ENCODE data around the gene IMP4.

Gene IMP4

DNA sequence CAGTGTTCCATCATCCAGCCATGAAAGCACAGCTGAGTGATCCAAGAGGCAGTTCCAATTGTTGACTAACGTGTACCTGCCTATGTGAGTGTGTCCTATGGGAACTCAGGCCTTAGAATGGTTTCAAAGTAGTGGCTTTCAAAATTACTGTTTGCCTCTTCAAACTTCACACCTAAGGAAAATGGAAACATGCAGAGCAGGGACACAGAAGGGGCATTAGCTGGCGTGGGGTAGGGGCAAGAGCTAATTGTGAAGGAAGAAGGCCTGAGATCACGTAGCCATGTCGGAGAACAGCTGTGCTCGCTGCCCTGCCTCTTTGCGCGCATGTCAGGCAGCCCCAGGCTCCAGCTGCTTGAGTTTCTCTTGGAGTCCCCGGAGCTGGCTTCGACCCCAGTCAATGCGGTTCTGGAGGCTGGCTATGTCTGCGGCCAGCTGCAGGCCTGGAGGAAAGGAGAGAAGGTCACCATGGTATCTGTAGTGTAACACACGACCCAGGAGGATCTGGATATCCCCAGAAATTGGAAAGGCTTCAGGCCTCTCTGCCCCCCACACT is 3.8 kb upstream of the IMP4 start:
- CTCF ChIA-PET = no interaction called here
- no peak overlapping the region for H3K27ac ChIP-seq (ENCODE audit: extremely low read depth, low read depth, low read length)
- POLR2A ChIA-PET = no interaction called here
- H3K4me1 ChIP-seq (ENCODE audit: control insufficient read depth, insufficient read depth, low read length) = no peaks in the 10 kb centered on the region
- TF ChIP-seq, protein P1, sequence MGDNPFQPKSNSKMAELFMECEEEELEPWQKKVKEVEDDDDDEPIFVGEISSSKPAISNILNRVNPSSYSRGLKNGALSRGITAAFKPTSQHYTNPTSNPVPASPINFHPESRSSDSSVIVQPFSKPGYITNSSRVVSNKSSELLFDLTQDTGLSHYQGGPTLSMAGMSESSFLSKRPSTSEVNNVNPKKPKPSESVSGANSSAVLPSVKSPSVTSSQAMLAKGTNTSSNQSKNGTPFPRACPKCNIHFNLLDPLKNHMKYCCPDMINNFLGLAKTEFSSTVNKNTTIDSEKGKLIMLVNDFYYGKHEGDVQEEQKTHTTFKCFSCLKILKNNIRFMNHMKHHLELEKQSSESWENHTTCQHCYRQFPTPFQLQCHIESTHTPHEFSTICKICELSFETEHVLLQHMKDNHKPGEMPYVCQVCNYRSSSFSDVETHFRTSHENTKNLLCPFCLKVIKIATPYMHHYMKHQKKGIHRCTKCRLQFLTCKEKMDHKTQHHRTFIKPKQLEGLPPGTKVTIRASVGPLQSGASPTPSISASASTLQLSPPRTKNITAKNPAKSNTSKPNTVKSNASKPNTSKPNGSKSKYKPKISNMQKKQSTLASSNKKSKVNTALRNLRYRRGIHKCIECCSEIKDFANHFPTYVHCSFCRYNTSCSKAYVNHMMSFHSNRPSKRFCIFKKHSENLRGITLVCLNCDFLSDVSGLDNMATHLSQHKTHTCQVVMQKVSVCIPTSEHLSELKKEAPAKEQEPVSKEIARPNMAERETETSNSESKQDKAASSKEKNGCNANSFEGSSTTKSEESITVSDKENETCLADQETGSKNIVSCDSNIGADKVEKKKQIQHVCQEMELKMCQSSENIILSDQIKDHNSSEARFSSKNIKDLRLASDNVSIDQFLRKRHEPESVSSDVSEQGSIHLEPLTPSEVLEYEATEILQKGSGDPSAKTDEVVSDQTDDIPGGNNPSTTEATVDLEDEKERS (tag by site-specific recombination; IDR thresholded peaks at IDR 0.05) = no peak
- TF ChIP-seq ZNF560 (tag by site-specific recombination; IDR thresholded peaks at IDR 0.05; ENCODE audit: borderline replicate concordance) (no peak), ZNF660 (tag by site-specific recombination; IDR thresholded peaks at IDR 0.05) (no peak), ZNF426 (tag by site-specific recombination; IDR thresholded peaks at IDR 0.05) (no peak), GLI2 (tag by site-specific recombination; IDR thresholded peaks at IDR 0.05; ENCODE audit: borderline replicate concordance, low read depth) (no peak), ZNF132 (tag by site-specific recombination; IDR thresholded peaks at IDR 0.05; ENCODE audit: borderline replicate concordance) (no peak), ZFP41 (tag by site-specific recombination; IDR thresholded peaks at IDR 0.05; ENCODE audit: borderline replicate concordance) (no peak), ZSCAN23 (tag by site-specific recombination; IDR thresholded peaks at IDR 0.05) (no peak)
- TF ChIP-seq, protein P2, sequence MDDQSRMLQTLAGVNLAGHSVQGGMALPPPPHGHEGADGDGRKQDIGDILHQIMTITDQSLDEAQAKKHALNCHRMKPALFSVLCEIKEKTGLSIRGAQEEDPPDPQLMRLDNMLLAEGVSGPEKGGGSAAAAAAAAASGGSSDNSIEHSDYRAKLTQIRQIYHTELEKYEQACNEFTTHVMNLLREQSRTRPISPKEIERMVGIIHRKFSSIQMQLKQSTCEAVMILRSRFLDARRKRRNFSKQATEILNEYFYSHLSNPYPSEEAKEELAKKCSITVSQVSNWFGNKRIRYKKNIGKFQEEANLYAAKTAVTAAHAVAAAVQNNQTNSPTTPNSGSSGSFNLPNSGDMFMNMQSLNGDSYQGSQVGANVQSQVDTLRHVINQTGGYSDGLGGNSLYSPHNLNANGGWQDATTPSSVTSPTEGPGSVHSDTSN (CRISPR knock-in tag; IDR thresholded peaks at IDR 0.05) = no peak
- no peaks in the 10 kb centered on the region for H3K9me3 ChIP-seq (ENCODE audit: control insufficient read depth, insufficient read depth, low read depth, low read length)
- H3K4me3 ChIP-seq (ENCODE audit: low read depth, low read length) = no peak overlapping the region
- H3K36me3 ChIP-seq (ENCODE audit: control insufficient read depth in 2 of 2, insufficient read depth in 1 of 2, low read length in 2 of 2) = peaks cover 0 to 25% of the 10 kb centered on the region in 2 experiments; a peak in 2 of 3 replicates

DNA sequence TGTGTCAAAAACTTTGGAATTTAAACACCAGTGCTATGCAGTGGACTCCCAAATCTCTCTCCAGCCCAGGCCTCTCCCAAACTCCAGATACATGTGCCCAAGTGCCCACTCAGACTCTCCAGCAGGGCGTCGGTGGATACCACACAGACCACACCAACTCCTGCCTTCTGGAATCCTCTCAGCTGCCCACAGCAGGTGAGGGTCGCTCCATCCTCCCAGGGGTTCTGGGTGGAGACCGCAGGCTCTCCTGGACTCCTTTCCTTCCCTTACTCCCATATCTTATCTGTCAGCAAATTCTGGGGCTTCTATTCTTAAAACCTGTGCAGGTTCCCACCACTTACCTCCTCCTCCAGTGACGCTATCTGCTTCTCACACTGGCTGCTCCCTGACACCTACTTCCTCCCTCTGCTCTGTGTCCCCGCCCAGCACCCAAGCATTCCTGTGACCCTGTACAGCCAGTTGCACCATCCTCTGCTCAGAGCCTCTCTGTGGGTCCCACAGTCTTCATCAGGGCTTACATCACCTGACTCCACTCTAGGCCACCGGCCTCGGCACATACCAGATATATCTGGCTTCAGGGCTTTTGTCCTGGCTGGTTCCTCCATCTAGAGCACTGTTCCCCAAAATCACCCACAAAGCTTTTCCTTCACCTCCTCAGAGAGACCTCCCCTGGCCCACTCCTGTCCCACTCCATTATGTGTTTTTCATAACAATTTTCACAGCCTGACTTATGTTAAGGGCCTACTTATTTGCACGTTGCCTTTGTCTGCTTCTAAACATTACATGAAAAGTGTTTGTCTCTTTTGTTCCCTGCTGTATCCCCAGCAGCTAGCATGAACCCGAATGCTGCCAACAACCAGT is 2.6 kb upstream of the IMP4 start:
- Histone ChIP-seq H3K4me1 (ENCODE audit: control insufficient read depth, insufficient read depth, low read length) (no peaks in the 10 kb centered on the region), H3K9me3 (ENCODE audit: control insufficient read depth, insufficient read depth, low read depth, low read length) (no peaks in the 10 kb centered on the region), H3K27ac (ENCODE audit: extremely low read depth, low read depth, low read length) (no peak overlapping the region), H3K4me3 (ENCODE audit: low read depth, low read length) (no peak overlapping the region), H3K36me3 (ENCODE audit: control insufficient read depth in 2 of 2, insufficient read depth in 1 of 2, low read length in 2 of 2) (peaks cover 0 to 35% of the 10 kb centered on the region in 2 experiments; a peak in 2 of 3 replicates)
- TF ChIP-seq, protein P3, sequence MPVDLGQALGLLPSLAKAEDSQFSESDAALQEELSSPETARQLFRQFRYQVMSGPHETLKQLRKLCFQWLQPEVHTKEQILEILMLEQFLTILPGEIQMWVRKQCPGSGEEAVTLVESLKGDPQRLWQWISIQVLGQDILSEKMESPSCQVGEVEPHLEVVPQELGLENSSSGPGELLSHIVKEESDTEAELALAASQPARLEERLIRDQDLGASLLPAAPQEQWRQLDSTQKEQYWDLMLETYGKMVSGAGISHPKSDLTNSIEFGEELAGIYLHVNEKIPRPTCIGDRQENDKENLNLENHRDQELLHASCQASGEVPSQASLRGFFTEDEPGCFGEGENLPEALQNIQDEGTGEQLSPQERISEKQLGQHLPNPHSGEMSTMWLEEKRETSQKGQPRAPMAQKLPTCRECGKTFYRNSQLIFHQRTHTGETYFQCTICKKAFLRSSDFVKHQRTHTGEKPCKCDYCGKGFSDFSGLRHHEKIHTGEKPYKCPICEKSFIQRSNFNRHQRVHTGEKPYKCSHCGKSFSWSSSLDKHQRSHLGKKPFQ (tag by site-specific recombination; IDR thresholded peaks at IDR 0.05) = no peak
- TF ChIP-seq EGR2 (tag by site-specific recombination; IDR thresholded peaks at IDR 0.05; ENCODE audit: low read depth) = 0 out of 2 replicates have a peak, but pooled peaks have one; percentile 11
- ChIA-PET CTCF (no interaction called here), POLR2A (no interaction called here)

DNA sequence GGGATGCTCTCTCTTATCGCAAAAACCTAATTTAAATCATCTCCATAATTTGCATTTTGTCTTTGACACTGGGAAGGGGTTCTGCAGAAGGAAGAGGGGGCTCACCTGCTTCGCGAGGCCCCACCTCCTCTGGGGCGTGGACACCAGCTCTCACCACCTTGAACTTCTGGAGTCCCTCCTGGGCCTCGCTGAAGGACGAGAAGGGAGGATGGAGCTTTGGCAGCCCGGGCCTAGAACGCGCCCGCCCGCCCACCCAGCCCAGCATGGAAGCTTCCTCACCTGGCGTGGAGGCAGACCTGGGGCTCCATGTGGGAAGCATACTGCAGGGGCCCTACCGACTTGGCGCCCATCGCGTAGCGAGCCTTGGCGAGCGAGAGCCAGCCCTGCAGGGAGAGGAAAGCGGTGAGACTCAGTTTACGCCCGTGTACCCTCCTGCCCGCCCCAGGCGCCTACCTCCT is 1.1 kb upstream of the IMP4 start:
- POLR2A ChIA-PET = interaction anchor here (0.9 to 3.0 kb wide), 6 partner anchors 9 to 1148 kb away, joined by 3 to 25 read pairs (median 8); partner anchors contain the start of genes PTPN18 and SMPD4
- no peaks in the 10 kb centered on the region for H3K9me3 ChIP-seq (ENCODE audit: control insufficient read depth, insufficient read depth, low read depth, low read length)
- TF ChIP-seq ZNF248 (tag by site-specific recombination; IDR thresholded peaks at IDR 0.05) (no peak), ZNF776 (tag by site-specific recombination; IDR thresholded peaks at IDR 0.05; ENCODE audit: borderline replicate concordance) (no peak), ZNF426 (tag by site-specific recombination; IDR thresholded peaks at IDR 0.05) (no peak), ZNF132 (tag by site-specific recombination; IDR thresholded peaks at IDR 0.05; ENCODE audit: borderline replicate concordance) (no peak), ZNF239 (tag by site-specific recombination; IDR thresholded peaks at IDR 0.05) (no peak), ZBTB17 (tag by site-specific recombination; IDR thresholded peaks at IDR 0.05) (no peak)
- peaks cover under 1 to 50% of the 10 kb centered on the region in 2 experiments; a peak in 2 of 3 replicates for H3K36me3 ChIP-seq (ENCODE audit: control insufficient read depth in 2 of 2, insufficient read depth in 1 of 2, low read length in 2 of 2)
- CTCF ChIA-PET = interaction anchor here (0.6 to 2.2 kb wide), 3 partner anchors 9 to 536 kb away, joined by 3 to 16 read pairs (median 4); no protein-coding TSS in a partner anchor
- H3K4me3 ChIP-seq (ENCODE audit: low read depth, low read length) = peak overlapping the region; percentile 67
- 0 out of 2 replicates have a peak overlapping the region, but pooled peaks have one; percentile 40 for H3K27ac ChIP-seq (ENCODE audit: extremely low read depth, low read depth, low read length)
- no peaks in the 10 kb centered on the region for H3K4me1 ChIP-seq (ENCODE audit: control insufficient read depth, insufficient read depth, low read length)
